Measurements from ENCODE around the gene CHAMP1.

The CHAMP1 gene

GRCh38 chr13:114320065-114320464 is 5.8 kb downstream of the CHAMP1 start:
- no peak for DNase-seq (ENCODE audit: low read depth)
- TF ChIP-seq CTCF (IDR thresholded peaks at IDR 0.05; ENCODE audit: low read depth, low read length, missing control alignments) = no peak
- no peak overlapping the region for H3K4me3 ChIP-seq (ENCODE audit: low read depth, low read length)

- no peak for DNase-seq (ENCODE audit: low read depth)
- no peak for TF ChIP-seq CTCF (IDR thresholded peaks at IDR 0.05; ENCODE audit: low read depth, low read length, missing control alignments)
- H3K4me3 ChIP-seq (ENCODE audit: low read depth, low read length) = no peak overlapping the region
Observed at GRCh38 chr13:114321256-114321655, 7.0 kb downstream of the CHAMP1 start.

GRCh38 chr13:114323349-114323748 is 9.0 kb downstream of the CHAMP1 start:
- no peak for DNase-seq (ENCODE audit: low read depth)
- H3K4me3 ChIP-seq (ENCODE audit: low read depth, low read length) = no peak overlapping the region
- no peak for TF ChIP-seq CTCF (IDR thresholded peaks at IDR 0.05; ENCODE audit: low read depth, low read length, missing control alignments)

GRCh38 chr13:114324334-114324733 is 10.0 kb downstream of the CHAMP1 start:
- no peak overlapping the region for H3K4me3 ChIP-seq (ENCODE audit: low read depth, low read length)
- no peak for TF ChIP-seq CTCF (IDR thresholded peaks at IDR 0.05; ENCODE audit: low read depth, low read length, missing control alignments)
- no peak for DNase-seq (ENCODE audit: low read depth)

GRCh38 chr13:114325729-114326128 is 11.4 kb downstream of the CHAMP1 start:
- DNase-seq (ENCODE audit: low read depth) = no peak
- no peak for TF ChIP-seq CTCF (IDR thresholded peaks at IDR 0.05; ENCODE audit: low read depth, low read length, missing control alignments)
- H3K4me3 ChIP-seq (ENCODE audit: low read depth, low read length) = no peak overlapping the region

GRCh38 chr13:114328034-114328433 is 13.7 kb downstream of the CHAMP1 start:
- TF ChIP-seq CTCF (IDR thresholded peaks at IDR 0.05; ENCODE audit: low read depth, low read length, missing control alignments) = no peak
- DNase-seq (ENCODE audit: low read depth) = no peak
- H3K4me3 ChIP-seq (ENCODE audit: low read depth, low read length) = no peak overlapping the region

GRCh38 chr13:114328595-114328994 is 14.3 kb downstream of the CHAMP1 start:
- no peak for TF ChIP-seq CTCF (IDR thresholded peaks at IDR 0.05; ENCODE audit: low read depth, low read length, missing control alignments)
- DNase-seq (ENCODE audit: low read depth) = no peak
- no peak overlapping the region for H3K4me3 ChIP-seq (ENCODE audit: low read depth, low read length)
